A673 (cell line): ENCODE results near the gene PWWP2A. TPM values are rescaled to one million over a fixed set of nuclear protein-coding genes. Genes with fewer than 3 reads are reported as not detected.

Source experiments
- BruUV-seq: library from RNA; stranded (reverse); fragments of 400-500 nt; replicated peaks from 2 replicates; lab custom pipeline; 2021; lab: Mats Ljungman, UMichigan
- CTCF ChIA-PET: fragments of 300-600 bp; sonication (Branson Sonifier 250); formaldehyde crosslinking; loops from one replicate; lab custom pipeline; 2022; ENCODE audit warnings: antibody characterized with exemption; lab: Charles Lee
- POLR2A ChIA-PET: fragments of 300-600 bp; sonication (Branson Sonifier 250); formaldehyde crosslinking; loops from one replicate; lab custom pipeline; 2022; ENCODE audit warnings: antibody characterized with exemption; ENCODE audit not compliant: low non-redundant PET; lab: Charles Lee
- DNase-seq: peaks from one replicate; pipeline ENCODE4 v3.0.0-alpha.2; 2015; ENCODE audit warnings: low spot score
- H3K27ac ChIP-seq: fragments of 200-600 bp; sonication (generic); 2 replicates; pipeline ENCODE4 v1.5.1; 2016; ENCODE audit warnings: mixed run types, low read depth, mild to moderate bottlenecking, mixed read lengths, antibody characterized with exemption, low read length; ENCODE audit not compliant: poor library complexity, severe bottlenecking
- H3K27me3 ChIP-seq: fragments of 200-600 bp; sonication (generic); replicated peaks from 2 replicates; pipeline ENCODE4 v1.6.1; 2017; ENCODE audit warnings: mixed run types, low read depth, mild to moderate bottlenecking, mixed read lengths, antibody characterized with exemption, low read length; ENCODE audit not compliant: insufficient read depth, poor library complexity
- H3K36me3 ChIP-seq: fragments of 200-600 bp; sonication (generic); 2 replicates; pipeline ENCODE4 v1.6.1; 2016; ENCODE audit warnings: mixed run types, mild to moderate bottlenecking, mixed read lengths, antibody characterized with exemption, low read length; ENCODE audit not compliant: insufficient read depth, poor library complexity, severe bottlenecking
- H3K4me1 ChIP-seq: fragments of 200-600 bp; sonication (generic); 2 replicates; pipeline ENCODE4 v1.6.1; 2017; ENCODE audit warnings: mixed run types, mild to moderate bottlenecking, mixed read lengths, antibody characterized with exemption, low read length; ENCODE audit not compliant: insufficient read depth, poor library complexity, severe bottlenecking
- H3K4me3 ChIP-seq: fragments of 200-600 bp; sonication (generic); 2 replicates; pipeline ENCODE4 v1.5.1; 2016; ENCODE audit warnings: low read depth, mixed run types, mild to moderate bottlenecking, mixed read lengths, low read length; ENCODE audit not compliant: poor library complexity, severe bottlenecking
- H3K9me3 ChIP-seq: fragments of 200-600 bp; sonication (generic); 2 replicates; pipeline ENCODE4 v1.6.1; 2016; ENCODE audit warnings: mixed run types, low read depth, mild to moderate bottlenecking, mixed read lengths, antibody characterized with exemption, low read length; ENCODE audit not compliant: poor library complexity, severe bottlenecking
- CTCF ChIP-seq: fragments of 300-800, 200-600 bp; sonication (generic); conservative IDR thresholded peaks from 2 replicates; pipeline ENCODE4 v1.5.1; 2017; ENCODE audit warnings: low read depth, mild to moderate bottlenecking, antibody characterized with exemption, low read length, moderate library complexity, mixed read lengths
- EZH2 ChIP-seq: fragments of 200-600 bp; sonication (generic); IDR thresholded peaks from 2 replicates; pipeline ENCODE4 v1.6.1; 2017; ENCODE audit warnings: borderline replicate concordance, low read depth, mild to moderate bottlenecking, mixed read lengths, antibody characterized with exemption, low read length; ENCODE audit not compliant: poor library complexity, severe bottlenecking
- intact Hi-C: fragments of 100-400 bp; cut with micrococcal nuclease; formaldehyde crosslinking; loops from one replicate; pipeline ENCODE4 v1.10.0; 2022; ENCODE audit not compliant: unreplicated experiment
- total RNA-seq: library from RNA; stranded (reverse); gene quantifications from 2 replicates; pipeline ENCODE4 v1.2.3, GENCODE V29; 2021

The PWWP2A gene
- total RNA-seq, 1 experiment from 2014 or later = 17.7 TPM

GRCh38 chr5:160084144-160084543, 35.1 kb downstream of the PWWP2A start:
- H3K4me1 ChIP-seq = peaks cover 15% of the 10 kb centered on the region
- POLR2A ChIA-PET = no interaction called here
- no peak for DNase-seq
- no peaks in the 10 kb centered on the region for H3K27me3 ChIP-seq
- BruUV-seq = no TSS peak
- CTCF ChIA-PET = no interaction called here
- H3K36me3 ChIP-seq = no peaks in the 10 kb centered on the region
- no peak overlapping the region for H3K27ac ChIP-seq
- H3K9me3 ChIP-seq = no peaks in the 10 kb centered on the region
- no peak for TF ChIP-seq EZH2
- TF ChIP-seq CTCF = no peak
- no peak overlapping the region for H3K4me3 ChIP-seq
- intact Hi-C loops = loop anchor here (5.0 kb wide), 1 partner anchor 308 kb away; no protein-coding TSS in a partner anchor

- no peak for DNase-seq
- Histone ChIP-seq H3K4me3 (no peak overlapping the region), H3K9me3 (no peaks in the 10 kb centered on the region), H3K36me3 (no peaks in the 10 kb centered on the region), H3K27ac (no peak overlapping the region), H3K27me3 (no peaks in the 10 kb centered on the region), H3K4me1 (peaks cover 15% of the 10 kb centered on the region)
- TF ChIP-seq EZH2 (no peak), CTCF (no peak)
- intact Hi-C loops = loop anchor here (5.0 kb wide), 1 partner anchor 309 kb away; no protein-coding TSS in a partner anchor
- POLR2A ChIA-PET = no interaction called here
- no TSS peak for BruUV-seq
- CTCF ChIA-PET = no interaction called here
Measured at GRCh38 chr5:160083501-160083900, 35.7 kb downstream of the PWWP2A start.

GRCh38 chr5:160082614-160083500, 36.4 kb downstream of the PWWP2A start:
- intact Hi-C loops = loop anchor here (5.0 kb wide), 1 partner anchor 309 kb away; no protein-coding TSS in a partner anchor
- Histone ChIP-seq H3K4me3 (no peak overlapping the region), H3K9me3 (no peaks in the 10 kb centered on the region), H3K27me3 (no peaks in the 10 kb centered on the region), H3K36me3 (no peaks in the 10 kb centered on the region), H3K4me1 (peaks cover 15% of the 10 kb centered on the region), H3K27ac (peak overlapping the region; percentile 69)
- POLR2A ChIA-PET = no interaction called here
- CTCF ChIA-PET = no interaction called here
- peak; percentile 32 for DNase-seq
- no TSS peak for BruUV-seq
- TF ChIP-seq CTCF (no peak), EZH2 (no peak)
